ENCODE results near the gene VSX2.

- TF ChIP-seq POLR2AphosphoS5 (IDR thresholded peaks at IDR 0.05; ENCODE audit: low read depth) (no peak), EZH2 (IDR thresholded peaks at IDR 0.05; ENCODE audit: low read depth, unreplicated experiment) (no peak), NANOG (IDR thresholded peaks at IDR 0.05; ENCODE audit: borderline replicate concordance) (no peak), STAT1 (IDR thresholded peaks at IDR 0.05; ENCODE audit: unreplicated experiment) (no peak), CREB1 (CRISPR knock-in tag; IDR thresholded peaks at IDR 0.05; ENCODE audit: low read depth) (no peak), JUNB (IDR thresholded peaks at IDR 0.05; ENCODE audit: unreplicated experiment) (no peak)
- TF ChIP-seq, protein P1, sequence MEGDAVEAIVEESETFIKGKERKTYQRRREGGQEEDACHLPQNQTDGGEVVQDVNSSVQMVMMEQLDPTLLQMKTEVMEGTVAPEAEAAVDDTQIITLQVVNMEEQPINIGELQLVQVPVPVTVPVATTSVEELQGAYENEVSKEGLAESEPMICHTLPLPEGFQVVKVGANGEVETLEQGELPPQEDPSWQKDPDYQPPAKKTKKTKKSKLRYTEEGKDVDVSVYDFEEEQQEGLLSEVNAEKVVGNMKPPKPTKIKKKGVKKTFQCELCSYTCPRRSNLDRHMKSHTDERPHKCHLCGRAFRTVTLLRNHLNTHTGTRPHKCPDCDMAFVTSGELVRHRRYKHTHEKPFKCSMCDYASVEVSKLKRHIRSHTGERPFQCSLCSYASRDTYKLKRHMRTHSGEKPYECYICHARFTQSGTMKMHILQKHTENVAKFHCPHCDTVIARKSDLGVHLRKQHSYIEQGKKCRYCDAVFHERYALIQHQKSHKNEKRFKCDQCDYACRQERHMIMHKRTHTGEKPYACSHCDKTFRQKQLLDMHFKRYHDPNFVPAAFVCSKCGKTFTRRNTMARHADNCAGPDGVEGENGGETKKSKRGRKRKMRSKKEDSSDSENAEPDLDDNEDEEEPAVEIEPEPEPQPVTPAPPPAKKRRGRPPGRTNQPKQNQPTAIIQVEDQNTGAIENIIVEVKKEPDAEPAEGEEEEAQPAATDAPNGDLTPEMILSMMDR (conservative IDR thresholded peaks at IDR 0.05; ENCODE audit: low read depth in 2 of 2) = no peak
- TF ChIP-seq, protein P2, sequence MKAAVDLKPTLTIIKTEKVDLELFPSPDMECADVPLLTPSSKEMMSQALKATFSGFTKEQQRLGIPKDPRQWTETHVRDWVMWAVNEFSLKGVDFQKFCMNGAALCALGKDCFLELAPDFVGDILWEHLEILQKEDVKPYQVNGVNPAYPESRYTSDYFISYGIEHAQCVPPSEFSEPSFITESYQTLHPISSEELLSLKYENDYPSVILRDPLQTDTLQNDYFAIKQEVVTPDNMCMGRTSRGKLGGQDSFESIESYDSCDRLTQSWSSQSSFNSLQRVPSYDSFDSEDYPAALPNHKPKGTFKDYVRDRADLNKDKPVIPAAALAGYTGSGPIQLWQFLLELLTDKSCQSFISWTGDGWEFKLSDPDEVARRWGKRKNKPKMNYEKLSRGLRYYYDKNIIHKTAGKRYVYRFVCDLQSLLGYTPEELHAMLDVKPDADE (IDR thresholded peaks at IDR 0.05) = no peak
- TF ChIP-seq, protein P3, sequence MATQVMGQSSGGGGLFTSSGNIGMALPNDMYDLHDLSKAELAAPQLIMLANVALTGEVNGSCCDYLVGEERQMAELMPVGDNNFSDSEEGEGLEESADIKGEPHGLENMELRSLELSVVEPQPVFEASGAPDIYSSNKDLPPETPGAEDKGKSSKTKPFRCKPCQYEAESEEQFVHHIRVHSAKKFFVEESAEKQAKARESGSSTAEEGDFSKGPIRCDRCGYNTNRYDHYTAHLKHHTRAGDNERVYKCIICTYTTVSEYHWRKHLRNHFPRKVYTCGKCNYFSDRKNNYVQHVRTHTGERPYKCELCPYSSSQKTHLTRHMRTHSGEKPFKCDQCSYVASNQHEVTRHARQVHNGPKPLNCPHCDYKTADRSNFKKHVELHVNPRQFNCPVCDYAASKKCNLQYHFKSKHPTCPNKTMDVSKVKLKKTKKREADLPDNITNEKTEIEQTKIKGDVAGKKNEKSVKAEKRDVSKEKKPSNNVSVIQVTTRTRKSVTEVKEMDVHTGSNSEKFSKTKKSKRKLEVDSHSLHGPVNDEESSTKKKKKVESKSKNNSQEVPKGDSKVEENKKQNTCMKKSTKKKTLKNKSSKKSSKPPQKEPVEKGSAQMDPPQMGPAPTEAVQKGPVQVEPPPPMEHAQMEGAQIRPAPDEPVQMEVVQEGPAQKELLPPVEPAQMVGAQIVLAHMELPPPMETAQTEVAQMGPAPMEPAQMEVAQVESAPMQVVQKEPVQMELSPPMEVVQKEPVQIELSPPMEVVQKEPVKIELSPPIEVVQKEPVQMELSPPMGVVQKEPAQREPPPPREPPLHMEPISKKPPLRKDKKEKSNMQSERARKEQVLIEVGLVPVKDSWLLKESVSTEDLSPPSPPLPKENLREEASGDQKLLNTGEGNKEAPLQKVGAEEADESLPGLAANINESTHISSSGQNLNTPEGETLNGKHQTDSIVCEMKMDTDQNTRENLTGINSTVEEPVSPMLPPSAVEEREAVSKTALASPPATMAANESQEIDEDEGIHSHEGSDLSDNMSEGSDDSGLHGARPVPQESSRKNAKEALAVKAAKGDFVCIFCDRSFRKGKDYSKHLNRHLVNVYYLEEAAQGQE (IDR thresholded peaks at IDR 0.05; ENCODE audit: unreplicated experiment) = no peak
These were observed 36.1 kb downstream of the VSX2 start for GRCh38 chr14:74275241-74275841.
